Effector CD4-positive, alpha-beta T cell (primary cell): ENCODE results near the gene ITM2B.

ENCODE experiments used
- DNase-seq: peaks from one replicate; pipeline ENCODE4 v3.0.0-alpha.2; 2020

ITM2B gene

DNA sequence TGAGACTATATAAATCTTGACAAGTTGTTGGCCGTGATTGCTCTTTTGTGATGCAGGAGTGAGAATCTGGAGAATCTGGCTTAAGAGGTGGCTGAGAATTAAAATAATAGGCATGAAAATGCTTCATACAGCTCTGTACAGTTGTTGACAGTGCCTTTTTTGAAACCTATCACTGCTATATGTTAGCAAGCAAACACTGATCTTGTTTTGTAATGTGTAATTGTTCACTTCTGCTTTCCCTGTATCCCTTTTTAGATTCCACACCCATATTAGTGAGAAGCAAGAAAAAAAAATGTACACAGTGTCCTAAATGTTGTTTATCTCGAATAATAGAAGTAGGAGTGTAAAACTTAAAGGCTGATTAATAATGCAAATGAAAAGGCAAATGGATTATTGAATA, 31.1 kb downstream of the ITM2B start:
- no peak for DNase-seq

DNA sequence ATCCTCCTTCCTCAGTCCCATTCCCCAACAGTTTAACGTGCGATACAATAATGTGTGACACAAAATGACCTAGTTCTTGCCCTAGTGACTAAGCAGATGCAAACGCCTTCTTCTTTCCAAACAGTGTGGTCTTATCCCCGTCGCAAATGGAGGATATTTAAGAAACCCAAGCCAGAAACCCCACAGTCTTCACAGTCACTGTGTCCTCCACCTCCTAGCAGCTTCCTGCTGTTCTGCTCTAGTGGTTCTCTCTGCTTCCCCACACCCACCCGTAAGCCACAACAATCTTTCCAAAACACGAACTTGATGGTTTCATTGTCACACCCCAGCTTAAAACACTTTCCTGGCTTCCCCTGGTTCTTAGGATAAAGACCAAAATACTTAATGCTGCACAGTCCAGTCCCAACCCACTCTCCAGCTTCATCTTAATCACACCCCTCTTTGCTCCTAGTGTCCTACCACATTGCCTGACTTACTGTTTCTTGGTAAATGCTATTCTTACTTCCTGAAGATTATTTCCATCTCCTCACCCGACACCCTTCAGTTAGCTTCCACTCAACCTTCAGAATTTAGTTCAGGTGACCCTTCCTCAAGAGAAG, 32.3 kb downstream of the ITM2B start:
- no peak for DNase-seq

DNA sequence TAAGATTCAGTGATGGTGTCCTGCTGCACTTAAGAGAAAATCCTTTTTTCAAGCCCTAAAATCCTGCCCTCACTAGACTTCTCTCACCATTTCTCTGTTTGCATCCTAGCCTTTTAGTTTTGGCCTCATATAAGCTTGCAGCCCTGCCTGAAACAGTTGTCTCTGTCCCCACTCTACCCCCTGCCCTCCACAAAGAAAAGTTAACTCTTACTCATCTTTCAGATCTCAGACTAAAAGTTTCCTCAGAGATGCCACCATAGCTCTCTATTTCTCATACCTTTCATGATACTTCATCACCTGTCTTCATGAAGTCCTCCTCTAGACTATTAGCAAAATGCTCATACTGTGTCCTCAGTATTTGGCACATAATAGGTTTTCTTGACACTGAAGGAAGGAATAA, 33.1 kb downstream of the ITM2B start:
- no peak for DNase-seq

DNA sequence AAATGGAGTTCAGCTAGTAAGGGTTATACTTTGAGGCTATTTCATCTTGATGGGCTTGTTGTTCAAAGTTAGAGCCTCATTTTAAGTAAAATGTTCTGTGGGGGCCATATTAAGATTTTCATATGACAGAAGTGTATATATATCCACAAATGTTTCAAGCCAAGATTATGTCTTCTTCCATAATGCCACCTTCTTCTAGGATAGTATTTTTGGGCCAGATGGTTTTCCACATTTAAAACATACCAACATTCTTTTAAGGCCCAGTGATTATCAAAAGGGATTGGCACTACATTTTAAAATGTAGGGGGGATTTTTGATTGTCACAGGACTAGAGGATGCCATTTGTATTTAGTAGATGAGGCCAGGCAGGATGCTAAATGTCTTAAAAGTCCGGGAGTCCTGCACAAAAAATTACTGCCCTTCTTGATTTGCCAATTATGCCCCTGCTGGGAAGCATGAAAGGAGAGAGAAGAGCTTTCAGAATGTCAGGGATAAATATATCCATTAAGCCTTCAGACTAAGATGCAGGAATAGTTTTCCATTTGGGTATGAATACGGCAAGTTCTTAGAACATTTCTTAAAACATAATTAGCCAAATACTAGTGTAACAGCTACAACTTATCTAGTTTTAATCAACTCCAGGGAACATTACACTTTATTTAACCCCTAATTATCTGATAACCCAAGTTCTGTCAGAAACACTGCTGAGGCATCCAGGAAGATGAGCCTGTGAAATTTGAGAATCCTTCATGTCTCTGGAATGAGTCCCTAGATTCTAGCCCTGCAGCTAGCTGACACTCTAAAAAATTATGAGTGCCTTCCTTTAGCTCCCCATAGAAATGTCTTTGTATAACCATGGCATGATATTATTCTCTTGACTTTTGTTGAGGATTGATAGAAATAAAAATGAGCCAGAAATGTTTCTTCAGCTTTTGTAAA, 34.0 kb downstream of the ITM2B start:
- DNase-seq, result no peak

DNA sequence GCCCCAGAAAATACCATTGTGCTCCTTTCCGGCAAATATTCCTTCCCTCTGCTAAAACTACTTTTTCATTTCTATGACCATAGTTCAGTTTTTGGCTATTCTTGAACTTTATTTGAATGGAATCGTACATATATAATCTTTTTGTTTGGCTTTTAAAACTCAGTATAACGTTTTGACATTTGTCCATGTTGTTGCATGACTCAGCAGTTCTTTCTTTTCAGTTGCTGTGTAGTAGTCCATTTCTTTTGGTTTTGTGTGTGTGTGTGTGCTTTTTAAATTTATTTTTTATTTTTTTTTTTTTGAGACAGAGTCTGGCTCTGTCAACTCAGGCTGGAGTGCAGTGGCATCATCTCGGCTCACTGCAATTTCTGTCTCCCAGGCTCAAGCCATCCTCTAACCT, 35.0 kb downstream of the ITM2B start:
- DNase-seq, result no peak

DNA sequence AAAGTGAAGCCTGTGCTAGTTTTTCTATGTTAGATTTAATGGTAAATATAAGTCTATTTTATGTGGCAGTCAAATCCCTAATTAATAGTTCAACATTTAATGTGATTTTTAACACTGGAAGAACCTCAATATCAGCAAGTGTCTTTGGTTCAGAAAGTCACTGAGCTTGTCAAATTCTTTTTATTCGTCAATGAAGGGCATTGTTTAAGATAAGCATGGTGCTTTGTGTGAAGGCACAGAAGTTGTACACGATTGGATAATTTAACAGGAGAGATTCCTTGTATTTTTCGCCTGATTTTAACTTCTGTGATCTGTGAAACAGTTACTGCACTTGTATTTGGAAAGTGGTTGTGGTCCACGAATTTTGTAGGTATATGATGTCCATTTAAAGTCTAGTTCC, 40.3 kb downstream of the ITM2B start:
- DNase-seq, result no peak

DNA sequence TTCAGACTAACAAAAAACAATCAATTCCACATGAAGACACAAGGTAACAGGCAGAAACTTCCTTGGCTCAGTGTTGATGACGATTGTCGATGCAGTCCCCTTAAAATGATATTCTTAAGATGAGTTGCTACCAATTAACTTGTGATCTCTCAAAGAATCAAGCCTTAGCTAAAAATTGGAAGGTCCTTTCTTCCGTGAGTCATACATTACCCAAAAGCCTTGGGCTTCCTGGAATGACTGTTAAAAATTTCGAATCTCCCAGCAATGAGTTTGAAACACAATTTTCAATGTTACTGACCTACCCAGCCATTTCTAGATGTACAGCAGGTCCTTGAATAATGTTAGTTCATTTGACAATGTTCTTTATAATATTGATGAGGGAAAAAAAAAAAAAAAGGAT, 42.5 kb downstream of the ITM2B start:
- DNase-seq, result no peak

DNA sequence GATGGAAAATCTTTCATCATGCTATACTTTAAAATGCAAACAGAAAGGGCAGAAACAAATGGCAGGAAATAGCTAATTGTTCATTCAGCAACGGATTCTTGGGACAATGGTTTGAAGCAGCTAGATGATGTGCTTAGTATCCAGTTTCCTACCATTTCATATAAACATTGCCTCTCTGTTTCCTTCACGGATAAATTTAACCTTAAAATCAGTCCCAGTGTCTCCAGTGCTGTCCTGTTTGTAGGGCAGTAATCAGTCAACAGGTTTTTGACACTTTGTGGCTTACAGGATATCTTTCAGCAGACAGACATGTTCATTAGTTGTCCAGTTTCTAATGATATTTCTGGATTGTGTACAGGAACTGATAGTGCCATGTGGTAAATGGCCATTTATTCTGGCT, 45.8 kb downstream of the ITM2B start:
- DNase-seq, result no peak

DNA sequence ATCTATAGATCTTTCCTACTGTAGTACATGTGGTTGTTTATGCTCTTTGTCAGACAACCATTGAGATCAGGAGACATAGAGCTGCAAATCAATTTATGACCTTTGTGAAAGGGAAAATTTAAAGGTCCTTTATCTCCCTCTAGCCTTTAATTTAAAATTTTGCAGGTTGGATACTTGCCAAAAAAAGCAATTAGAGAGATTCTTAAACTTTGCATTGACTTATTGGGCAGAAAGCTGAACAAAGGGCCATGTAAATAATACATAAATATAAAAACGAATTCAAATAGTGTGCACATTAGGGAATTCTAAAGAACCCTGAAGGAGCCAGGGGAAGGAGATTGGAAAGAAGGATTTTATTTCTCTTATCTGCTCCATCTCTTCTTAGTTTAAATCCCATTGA, 48.5 kb downstream of the ITM2B start:
- DNase-seq, result no peak

DNA sequence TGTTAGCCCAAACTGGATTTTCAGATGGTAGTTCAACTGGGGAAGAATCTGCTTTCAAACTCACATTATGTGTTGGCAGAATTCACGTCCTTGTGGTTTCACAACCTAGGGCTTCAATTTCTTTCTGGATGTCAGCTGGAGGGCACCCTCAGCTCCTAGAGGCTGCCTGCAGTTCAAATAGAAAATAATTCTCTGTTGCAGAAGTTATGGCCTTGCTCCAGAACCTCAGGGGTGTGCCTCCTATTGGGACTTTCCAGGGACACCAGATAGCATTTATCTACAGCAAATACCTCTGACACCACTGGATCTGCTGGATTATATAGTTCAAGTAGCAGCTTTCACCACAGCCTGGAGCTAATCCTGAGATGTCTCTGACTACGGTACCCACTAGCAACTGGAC, 58.7 kb downstream of the ITM2B start:
- no peak for DNase-seq

DNA sequence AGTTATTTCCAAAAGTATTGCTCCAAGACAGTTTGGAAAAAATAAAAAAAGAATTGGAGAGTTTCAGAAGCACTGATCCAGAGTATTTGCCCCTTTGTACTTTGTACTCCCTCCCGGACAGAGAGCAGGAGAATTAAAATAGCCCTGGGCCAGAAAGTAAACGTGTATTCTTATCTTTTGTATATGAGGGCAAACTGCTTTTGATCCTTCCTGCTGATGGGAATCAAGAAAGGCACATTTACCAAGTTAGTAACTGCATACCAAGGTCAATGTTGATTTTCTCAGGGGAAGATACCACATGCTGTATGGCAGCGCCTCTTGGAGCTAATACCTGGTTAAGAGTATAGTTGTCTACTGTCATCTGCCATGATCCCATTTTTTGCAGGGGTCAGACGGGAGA, 59.6 kb downstream of the ITM2B start:
- no peak for DNase-seq

DNA sequence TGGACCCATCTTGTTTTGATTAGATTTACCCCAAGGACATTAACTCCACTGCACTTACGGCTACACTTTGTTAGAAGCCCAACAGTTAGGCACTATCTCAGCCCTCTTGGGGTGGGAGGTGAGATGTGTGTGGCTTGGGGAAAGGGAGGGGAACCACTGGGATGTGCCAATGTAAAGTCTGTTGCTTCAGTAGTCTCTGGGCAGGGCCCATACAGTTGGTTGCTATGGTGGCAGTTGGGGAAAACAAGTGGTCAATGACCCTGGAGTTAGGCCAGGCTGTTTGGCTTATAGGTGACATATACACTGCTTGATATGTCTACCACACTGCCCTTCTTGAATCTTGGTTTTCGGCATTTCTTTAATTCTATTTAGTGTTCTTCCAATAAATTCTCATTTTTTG, 61.6 kb downstream of the ITM2B start:
- DNase-seq, result no peak

DNA sequence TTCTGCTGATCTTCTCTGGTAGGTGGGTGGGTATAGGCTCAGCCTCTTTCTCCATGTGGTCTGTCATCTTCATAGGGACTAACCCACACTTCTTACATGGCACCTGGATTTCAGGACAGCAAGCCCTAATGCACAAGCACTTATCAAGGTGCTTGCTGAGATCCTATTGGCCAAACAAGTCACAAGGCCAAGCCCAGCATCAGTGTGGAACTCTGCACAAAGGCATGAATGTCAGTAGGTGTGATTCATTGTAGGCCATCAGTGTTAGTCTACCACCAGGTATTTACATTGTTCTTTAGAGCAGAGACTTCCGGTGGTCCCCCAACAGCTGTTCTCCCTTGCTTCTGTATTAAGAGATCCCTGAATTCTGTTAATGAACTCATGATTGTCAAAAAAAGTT, 62.3 kb downstream of the ITM2B start:
- no peak for DNase-seq

DNA sequence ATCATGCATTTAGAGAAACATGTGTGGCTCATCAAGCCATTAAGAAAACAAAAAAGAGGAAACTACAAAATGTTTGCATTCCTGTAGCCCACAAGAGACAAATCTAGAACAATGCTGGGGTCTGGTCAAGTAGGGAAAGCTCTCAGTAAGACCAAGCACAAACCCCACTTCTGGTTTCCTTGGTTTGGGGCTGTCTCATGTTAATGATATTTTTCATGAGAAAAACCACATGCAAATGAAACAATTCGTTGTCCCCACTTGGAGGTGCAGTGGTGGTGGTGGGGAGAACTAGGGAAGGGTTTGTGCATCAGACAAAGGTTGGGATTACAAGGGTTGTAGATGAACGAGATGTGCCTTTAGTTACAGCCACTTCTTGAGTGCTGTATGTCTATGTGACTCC, 63.5 kb downstream of the ITM2B start:
- no peak for DNase-seq

DNA sequence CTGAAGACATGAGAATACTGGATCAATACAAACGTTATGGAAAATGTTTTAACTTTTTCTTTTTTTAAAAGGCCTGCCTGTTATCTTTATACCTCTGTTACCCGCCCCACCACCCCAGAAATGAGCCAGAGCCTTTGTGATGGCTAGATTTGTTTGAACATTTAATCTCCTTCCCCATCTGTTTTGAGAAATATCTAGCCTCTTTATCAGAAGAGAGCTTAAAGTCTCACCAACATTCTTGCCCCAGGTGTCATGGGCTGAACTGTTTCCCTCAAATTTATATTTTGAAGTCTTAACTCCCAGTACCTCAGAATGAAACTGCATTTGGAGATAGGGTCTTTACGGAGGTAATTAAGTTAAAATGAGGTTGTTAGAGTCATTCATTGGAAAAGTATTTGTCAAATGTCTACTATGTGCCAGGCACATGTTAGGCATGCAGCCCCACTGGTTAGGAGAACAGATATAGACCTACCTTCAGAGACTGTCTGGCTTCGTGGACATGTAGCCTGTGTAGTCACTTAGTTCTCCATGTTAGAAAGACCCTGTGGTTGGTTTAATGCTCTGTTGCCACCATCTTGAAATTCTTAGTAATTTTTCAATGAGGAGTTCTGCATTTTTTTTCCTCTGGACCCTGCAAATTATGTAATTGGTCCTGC, 64.3 kb downstream of the ITM2B start:
- DNase-seq, result no peak

DNA sequence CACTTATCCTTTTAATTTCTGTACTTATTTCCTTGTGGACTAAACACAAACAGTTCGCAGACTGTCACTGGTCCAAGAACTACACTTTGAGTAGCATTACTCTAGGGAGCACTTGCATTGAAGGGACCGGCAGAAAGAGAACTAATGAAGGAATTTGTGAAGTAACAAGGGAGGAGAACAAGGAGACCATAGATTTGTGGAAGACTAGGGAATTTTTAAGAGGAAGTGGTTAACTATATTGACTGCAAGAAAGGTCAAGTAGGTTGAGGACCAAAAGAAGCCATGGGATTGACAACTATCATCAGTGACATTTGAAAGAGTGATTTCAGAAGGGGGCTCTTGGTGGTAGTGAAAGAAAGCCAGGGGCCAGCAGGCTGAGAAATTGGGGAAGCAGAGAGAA, 66.6 kb downstream of the ITM2B start:
- DNase-seq, result no peak

DNA sequence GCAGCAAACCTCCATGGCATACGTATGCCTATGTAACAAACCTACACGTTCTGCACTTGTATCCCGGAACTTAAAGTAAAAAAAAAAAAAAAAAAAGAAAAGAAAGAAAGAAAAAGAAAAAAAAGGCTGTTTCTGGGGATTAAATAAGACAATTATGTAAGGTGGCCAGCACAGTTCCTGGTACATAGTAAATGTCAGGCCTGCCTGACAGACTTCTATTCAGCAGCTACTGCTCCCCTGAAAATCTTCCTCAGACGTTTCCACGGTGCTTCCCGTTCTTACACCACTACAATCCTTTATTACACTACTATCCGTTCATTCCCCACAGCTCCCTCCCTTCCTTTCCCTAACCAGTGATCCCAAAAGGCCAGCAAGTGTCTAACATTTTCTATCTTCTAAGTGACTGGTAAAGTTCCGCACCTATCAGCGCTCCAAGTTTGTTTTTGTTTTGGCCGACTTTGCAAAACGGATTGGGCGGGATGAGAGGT, 69.9 kb downstream of the ITM2B start:
- no peak for DNase-seq

DNA sequence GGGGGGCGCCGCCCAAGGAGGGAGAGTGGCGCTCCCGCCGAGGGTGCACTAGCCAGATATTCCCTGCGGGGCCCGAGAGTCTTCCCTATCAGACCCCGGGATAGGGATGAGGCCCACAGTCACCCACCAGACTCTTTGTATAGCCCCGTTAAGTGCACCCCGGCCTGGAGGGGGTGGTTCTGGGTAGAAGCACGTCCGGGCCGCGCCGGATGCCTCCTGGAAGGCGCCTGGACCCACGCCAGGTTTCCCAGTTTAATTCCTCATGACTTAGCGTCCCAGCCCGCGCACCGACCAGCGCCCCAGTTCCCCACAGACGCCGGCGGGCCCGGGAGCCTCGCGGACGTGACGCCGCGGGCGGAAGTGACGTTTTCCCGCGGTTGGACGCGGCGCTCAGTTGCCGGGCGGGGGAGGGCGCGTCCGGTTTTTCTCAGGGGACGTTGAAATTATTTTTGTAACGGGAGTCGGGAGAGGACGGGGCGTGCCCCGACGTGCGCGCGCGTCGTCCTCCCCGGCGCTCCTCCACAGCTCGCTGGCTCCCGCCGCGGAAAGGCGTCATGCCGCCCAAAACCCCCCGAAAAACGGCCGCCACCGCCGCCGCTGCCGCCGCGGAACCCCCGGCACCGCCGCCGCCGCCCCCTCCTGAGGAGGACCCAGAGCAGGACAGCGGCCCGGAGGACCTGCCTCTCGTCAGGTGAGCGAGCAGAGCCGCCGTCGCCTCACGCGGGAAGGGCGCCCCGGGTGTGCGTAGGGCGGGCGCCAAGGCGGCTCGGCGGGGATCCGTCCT, 70.5 kb downstream of the ITM2B start, which contains the start of gene RB1:
Gene RB1 (plus strand): TSS at position 393 of the 784 bp plus-strand sequence. CDS start 162 bp downstream, at position 555.
- DNase-seq, result peak; percentile 87

DNA sequence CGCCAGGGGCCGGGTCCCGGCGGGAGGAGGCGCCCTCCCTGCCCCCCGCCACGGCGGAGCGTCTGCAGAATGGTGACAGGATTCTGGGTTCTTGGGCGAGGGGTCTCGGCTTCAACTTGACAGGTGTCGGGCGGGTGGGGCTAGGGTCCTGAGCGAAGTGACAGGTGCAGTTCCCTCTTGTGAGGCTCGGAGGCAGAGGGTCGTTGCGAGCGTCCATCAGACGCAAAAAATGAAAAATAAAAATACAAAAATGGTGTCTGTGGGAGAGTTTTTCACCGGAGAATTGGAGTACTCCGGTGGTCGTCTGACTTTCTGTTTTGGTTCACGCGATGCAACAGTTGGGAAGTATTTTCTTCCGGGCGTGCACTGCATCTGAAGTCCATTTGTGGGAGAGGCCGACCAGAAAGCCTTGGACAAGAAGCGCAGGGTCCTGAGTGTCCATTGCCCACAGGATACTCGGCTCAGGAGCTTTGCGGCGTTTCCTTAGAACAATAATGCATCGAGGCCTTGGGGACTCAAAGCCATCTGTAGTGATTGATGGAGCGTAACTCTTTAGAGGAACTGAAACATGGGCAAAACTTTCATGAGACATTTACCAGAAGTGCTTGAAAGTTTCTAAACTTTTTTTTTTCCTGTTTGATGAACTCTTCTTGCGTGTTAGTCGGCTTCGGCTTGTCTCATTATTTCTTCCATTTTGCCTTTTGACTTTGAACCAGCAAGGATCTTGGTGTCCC, 71.3 kb downstream of the ITM2B start:
- DNase-seq, result no peak

DNA sequence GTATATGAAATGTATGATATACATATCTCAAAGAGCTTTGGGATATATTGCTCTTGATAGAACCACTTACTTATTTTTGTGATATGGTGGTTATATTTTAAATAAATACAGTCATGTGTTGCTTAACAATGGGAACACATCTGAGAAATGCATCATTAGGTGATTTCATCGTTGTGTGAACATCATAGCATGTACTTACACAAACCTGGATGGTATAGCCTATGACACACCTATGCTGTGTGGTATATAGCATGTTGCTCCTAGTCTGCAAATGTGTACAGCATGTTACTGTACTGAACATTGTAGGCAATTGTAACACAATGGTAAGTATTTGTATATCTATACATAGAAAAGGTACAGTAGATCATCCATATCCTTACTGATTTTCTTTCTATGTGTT, 78.2 kb downstream of the ITM2B start:
- DNase-seq, result no peak

DNA sequence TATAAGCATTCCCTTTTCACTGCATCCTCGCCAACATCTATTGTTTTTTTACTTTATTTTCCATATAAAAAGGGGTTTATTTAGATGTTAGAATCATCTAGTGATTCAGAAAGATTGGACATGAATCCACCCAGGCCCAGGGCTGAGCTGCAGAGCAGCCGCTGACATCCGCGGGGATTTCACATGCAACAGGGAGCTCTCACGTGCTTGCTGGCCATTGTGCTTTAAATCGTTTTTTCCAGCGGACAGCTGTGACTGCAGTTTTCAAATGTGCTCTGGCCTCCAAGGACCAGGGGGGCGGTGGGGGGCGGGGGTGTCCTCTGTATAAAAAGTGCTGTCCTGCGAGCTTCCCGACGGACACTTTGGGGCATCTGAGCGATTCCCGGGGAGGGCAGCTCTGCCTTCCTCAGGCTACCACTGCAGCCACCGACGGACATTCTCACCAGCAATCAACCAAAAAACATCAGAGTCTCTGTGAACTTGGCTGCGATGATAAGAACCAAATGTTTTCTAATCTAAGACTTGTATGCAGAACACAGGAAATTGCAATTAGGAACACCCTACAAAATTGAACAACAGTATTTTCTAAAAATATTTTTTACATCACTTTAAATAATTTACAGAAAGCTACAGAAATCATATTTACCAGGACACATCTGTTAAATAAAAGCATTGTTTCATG, 83.1 kb downstream of the ITM2B start:
- DNase-seq, result no peak
